Fibroblast of gingiva (primary cell): ENCODE data around the gene NPR2.

Experiments used
- DNase-seq: peaks from one replicate; pipeline ENCODE4 v3.0.0-alpha.2; 2011; ENCODE audit warnings: low read depth

Gene NPR2

DNA sequence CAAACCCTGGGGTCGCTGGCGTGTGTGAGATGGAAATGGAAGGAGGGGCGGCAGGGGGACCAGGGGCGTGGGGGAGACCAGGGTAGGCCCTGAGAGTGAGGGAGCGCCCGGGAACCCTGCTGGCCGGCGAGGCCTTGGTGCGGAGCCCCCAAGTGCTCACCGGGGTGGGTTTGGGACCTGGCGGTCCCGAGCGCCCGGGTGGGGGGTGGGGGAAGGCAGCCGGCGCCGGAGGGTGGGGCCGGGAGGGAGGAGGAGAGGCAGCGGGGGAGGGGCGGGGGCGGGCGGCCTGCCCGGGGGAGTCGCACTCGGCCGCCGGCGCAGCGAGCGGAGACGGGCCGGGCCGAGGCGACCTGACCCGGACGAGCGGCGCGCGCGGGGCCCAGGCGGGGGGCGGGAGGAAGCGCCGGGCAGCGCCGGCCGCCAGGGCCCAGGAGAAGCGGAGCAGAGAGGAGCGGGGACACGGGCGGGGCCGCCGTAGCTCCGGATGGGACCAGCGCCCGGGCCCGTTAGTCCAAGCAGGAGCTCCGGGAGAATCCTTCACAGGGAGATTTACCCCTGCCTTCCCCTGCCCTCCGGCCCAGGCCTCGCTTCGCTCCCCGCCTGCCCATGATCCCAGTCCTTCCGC is at the start of gene NPR2:
Gene NPR2 (plus strand): TSS at position 295 of the 625 bp plus-strand sequence. CDS start 818 bp downstream, outside the sequence.
- DNase-seq = peak; percentile 46

DNA sequence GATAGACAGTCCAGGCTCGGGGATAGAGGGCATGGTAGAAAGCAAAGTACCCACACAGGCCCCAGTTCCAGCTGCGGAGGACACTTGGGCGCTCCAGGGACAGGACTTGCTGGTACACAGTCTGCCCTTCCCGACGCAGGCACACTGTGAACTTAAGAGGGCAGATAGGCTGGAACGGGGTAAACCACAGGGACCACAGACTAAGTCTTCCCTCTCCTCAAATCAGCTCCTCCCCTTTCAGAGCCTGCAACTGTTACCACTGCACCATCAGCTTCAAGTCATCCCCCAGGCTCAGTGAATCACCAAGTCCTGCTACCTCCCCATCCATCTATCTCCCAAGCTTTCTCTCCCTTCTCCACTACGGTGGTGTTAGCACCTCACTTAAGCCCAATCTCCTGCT is 49.7 kb upstream of the NPR2 start:
- DNase-seq = no peak

DNA sequence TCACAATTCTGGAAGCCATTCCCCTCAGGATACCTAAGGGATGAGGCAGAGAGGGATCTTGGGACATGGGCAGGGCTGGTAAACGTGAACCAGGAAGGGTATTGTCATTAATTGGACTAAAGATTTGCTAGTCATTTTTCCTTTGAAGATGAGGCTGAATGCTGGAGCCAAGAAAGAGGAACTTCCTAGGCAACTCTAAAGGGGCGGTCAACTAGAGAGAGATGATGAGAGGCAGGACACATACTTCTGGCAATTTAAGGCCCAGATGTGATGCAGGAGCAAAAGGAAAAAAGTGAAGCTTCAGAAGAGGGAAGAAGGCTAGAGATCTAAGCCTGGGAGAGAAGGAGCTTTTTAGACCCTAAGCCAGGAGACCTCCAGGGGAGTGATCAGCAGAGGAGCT is 47.9 kb upstream of the NPR2 start:
- DNase-seq = no peak

DNA sequence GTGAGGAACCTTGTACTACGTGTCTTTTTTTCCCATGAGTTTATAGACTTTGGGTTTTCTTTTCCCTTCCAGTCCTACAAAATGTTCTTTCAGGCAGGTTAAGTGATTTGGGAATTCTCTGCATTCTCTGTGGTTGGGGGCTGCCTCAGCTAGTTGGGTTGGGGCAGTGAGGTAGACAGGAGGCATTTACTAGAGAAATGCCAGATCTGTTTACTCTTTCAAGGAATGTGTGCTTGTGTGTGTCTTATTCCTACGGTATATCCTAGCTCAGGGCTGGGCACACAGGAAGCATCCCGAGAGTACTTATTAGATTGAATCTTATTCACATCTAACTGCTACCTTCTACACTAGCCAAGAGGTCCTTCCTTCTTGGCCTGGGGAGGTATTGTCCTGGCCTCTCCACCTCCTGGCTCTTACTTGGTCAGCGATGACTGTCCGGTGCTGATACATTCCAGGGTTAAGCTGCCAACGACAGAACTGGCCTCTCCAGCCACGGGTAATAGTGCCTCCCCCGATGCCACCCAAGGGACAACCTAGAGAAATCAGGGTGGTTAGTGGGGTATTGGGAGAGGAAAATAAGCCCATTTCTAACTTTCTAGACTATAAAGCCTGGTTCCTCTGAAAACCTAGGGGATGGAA is 47.4 kb upstream of the NPR2 start:
- no peak for DNase-seq

DNA sequence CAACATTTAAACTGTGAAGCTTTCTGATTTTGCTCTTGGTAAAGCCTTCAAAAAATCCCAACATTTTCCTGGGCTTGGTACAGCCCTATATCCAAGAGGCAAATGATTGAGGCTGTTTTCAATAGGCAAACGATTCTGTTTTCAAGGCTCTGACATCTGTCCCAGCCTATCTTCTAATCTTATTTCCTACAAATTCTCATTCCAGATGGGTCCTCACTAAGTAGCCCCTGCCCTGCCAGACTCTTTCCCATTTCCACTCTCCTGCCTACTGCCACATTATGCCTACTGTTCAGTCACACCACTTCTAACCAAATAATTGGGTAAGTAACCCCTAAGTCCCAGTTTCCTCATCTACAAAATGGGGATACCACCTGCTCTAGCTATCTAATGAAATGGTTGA is 45.8 kb upstream of the NPR2 start:
- DNase-seq = no peak

DNA sequence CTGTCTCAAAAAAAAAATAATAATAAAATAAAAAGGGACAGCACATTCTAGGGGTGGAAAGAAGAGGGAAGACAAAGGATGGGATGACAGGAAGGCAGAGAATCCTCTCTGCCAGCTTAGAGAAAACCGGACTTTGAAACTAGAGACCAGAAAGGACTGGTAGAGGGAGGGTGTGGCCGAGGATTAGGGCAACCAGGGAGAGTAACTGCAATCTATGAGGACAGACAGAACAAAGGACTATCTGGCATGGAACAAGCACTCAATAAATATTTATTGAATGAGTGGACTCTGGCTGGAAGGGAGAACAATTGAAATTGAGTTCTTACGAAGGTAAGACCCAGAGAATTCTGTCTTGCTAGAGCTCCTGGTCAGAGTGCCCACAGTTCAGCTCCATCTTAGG is 44.8 kb upstream of the NPR2 start:
- no peak for DNase-seq

DNA sequence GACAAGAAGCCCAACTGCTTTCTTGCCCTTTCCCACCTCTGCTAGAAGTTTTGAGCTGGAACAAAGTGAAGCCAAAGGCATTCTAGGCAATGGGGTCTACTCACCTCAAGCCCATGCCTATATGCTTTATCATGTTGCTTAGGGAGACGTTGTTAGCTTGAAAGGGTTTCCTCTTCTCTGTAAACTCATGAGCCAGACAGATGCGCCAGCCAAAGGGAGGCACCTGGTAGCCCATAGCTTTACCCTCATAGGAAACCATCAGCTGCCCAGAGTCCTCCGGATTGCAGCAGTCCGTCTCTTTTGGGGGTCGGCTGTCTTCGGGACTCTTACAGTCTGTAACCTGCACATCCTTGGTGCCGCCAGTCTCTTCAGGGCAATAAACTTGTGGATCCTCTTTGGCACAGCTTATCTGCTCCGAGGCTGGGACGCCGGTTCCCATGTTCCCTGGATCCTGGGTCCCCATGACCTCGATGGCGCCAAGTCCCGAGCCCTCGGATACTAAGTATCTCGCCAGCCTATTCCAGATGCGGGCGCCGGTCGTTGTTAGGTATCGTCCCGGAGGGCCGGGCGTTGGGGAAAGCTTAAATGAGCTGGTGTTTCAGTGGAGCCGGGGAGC is 43.0 kb upstream of the NPR2 start:
- DNase-seq = no peak

DNA sequence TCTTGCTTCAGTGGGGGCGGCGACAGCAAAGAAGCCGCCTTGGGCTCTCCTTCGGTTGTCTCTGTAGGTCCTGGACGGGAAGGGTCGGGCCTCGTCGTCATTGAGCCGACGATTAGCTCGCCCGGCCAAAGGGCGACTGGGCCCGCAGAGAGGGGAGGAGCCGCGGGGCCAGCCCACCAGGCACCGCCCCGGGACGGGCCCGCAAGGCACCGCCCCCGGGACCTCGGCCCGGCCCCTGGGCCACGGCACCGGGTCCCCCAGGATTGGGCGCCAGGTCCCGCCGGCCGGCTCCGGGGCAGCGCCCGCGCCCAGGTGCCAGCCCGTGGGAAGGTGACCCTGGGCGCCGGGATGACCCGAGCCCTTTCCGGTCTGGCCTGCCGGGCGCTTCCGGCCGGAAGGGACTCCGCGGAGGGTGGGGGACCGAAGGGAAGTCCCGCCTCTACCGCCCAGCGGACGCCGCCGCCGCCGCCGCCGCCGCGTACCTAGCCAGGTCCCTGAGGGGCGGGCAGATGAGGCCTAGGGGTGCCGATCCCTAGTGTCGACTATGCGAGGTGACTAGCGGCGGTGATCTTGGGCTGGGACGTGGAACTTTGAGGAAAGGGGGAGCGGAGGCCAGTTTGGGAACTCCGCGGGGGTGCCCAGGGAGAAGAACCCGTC is 42.4 kb upstream of the NPR2 start, which contains the start of the genes GBA2 and RGP1:
Gene GBA2 (minus strand): TSS at position 371 of the 657 bp plus-strand sequence. CDS start 524 bp downstream, outside the sequence.
Gene RGP1 (plus strand): TSS at position 430 of the 657 bp plus-strand sequence. CDS start 469 bp downstream, outside the sequence.
- DNase-seq = peak; percentile 67

DNA sequence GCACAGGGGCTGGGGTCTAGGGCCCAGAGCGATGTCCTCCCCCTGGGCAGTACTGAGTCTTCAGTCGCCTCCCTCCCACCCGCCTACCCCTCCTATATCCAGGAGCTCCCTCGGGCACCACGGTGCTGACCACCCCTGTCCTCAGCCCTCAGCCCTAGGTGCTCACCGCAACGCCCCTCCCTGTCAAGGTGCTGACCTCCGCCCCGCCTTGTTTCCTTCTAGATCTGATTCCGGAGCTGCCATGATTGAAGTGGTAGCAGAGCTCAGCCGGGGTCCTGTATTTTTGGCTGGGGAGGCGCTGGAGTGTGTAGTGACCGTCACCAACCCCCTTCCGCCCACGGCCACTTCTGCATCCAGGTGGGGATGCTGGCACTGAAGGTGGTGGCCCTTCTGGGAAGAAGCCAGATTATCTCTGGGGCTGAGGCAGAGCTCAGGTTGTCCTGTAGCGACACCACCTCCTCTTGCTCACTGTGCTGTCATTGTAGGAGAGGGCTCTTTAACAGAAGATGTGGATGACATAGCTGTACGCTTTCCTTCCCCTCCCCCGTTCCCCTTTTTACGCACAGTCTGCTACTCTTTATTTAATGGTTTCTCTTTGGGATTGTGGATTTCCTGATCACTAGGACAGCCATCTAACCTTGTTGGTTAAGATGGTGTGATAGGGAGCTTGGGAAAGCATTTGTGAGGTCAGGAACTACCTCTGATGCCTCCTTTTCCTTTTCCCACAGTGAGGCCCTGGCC is 41.7 kb upstream of the NPR2 start:
- DNase-seq = no peak

DNA sequence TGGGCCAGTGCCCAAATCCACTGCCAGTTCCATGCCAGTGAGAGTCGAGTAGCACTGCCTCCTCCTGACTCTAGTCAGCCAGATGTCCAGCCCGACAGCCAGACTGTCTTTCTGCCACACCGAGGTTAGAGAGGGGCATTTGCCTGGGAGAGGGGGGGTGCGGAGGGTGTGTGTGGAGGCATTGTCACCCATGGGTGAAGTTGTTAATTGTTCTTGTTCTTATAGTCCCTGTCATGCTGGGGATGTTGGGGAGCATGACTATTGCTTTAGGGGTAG is 41.2 kb upstream of the NPR2 start:
- no peak for DNase-seq

DNA sequence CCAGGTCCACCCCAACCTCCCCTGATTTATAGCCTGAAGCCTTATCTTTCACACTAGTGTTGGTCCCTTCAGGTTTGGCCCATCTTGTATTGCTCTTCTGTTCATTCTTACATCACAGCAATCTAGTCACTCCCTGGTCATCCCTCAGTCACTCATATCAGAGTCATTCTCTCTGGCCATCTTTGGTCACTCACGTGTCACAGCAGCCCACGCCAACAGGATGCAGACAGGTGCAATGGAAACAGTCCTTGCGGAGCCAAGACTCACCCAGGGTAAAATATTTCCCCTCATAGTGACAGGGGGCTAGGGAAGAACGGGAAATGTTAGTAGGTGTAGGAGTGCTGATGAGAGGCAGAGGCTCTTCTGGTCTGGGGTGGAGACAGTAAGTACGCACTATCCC is 37.9 kb upstream of the NPR2 start:
- DNase-seq = no peak

DNA sequence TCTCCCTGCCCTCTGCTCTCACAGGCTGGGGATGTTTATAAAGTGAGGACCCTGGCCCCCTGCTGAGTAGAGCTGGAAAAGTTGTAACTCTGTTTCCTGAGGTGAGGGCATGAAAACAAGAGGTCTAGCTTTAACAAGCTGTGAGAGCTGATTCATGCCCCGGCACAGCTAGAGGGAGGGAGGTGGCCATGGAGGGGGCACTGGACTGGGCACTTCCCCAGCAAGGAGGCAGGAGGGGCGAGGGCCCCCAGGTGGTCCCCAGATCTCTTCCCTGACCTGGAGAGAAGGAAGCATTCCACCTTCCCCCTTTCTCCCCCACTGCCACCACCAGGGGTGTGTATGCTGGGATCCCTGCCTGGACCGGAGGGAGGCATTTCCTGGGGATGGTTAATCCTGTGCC is 37.1 kb upstream of the NPR2 start, which contains the start of gene MSMP:
Gene MSMP (minus strand): TSS at position 13 of the 400 bp plus-strand sequence. CDS start 147 bp downstream, outside the sequence.
- no peak for DNase-seq

DNA sequence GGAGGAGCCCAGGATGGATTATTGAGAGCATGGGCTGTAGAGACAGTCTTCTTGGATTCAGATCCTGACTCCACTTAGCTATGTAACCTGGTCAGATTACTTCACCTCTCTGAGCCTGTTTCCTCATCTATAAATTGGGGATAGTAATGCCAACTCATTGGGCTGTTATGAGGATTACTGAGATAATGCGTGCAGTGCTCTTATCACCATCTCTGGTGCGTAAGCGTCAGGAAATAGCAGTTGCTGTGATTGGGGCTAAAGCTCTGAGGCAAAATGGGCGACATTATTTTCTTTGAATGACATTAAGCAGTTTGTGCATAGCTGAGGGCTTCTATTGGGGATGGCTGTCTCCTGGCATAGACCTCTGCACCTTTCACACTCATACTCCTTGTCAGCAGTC is 36.3 kb upstream of the NPR2 start:
- DNase-seq = no peak

DNA sequence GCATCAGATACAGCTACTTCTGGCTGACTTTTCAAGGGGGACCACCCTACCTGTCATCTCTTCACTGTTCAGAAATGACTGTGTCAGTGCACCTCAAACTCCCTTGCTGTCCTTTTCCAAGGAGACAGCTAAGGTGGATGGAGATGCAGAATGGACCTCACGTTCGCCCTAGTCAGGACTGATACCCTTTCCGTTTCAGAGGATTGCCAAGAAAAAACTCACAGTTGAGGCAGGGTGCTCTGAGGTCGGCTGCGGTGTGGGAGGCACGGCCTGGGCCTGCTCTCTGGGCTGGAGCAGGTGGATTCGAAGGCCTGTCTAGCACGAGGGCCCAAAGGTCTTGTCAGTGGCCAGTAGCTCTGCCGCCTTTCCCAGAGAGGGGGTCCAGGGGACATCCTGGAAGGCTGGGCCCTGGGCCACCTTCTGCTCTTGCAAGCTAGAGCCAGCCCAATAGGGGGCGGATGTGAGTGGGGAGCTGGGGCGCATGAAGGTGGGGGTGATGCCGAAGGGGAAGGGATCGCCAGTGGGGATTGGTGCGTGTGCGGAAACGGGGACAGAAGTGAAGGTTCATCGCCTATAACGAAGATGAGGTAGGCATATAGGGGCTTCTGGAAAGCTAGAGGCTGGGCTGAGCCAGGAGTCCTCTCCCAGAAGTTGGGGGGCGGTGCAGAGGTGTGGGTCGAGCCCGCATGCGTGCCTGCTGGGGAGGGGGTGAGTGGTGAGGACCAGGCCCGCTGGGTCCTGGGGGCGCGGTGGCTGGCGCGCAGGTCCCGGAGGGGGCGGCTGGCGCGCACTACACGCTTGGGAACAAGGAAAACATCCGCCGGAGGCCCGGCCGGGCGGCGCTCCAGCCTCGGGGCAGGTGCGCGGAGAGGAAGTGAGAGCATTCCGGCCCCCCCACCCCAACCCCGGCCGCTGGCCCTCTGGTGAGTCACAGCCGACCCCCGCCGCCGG is 34.8 kb upstream of the NPR2 start:
- no peak for DNase-seq

DNA sequence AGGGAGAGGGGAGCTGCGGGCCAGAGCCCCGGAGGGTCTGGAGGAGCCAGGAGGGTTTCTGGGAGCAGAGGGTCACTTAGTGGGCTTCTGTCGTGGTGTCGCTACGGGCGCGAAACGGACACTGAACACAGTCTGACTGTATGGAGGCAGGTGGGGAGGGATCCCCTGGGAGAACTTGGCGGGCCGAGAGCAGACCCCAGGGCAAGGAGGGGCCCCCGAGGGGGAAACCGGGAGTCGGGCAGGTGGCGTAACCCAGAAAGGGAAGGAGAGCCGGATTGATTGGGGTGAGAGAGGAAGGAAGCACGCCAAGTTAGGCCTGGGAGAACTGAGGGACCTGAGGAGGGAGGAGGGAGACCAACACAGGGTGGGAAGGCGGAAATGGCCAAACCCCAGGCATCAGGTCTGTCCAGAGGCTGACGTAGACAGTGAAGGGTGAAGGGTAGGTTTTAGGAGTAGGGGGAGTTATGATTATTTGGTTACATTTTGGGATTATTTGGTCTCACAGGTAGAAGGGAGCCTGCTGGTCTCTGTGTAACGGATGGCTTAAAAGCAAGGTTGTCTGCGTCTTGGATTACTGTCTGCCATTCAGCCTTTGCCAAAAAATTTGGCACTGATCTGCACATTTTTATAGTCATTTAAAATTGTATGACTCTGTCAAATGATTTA is 34.0 kb upstream of the NPR2 start:
- DNase-seq = no peak

DNA sequence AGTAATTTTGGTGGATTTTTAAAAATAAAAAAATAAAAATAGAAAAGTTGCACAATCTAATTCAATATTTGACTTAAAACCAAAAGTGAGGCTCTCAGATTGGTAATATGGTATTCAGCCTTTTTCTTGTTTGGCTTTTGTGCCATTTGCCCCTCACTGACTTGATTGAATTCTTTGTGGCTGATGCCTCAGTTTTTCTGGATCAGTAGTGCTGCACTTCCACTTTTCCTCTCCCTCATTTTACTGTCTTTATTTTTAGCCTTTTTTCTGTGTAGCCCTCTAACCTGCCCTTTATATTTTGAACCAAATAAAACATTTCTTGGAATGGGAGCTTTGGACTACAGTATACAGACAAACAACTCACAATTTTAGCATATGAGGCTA is 33.5 kb upstream of the NPR2 start:
- DNase-seq = peak; percentile 19

DNA sequence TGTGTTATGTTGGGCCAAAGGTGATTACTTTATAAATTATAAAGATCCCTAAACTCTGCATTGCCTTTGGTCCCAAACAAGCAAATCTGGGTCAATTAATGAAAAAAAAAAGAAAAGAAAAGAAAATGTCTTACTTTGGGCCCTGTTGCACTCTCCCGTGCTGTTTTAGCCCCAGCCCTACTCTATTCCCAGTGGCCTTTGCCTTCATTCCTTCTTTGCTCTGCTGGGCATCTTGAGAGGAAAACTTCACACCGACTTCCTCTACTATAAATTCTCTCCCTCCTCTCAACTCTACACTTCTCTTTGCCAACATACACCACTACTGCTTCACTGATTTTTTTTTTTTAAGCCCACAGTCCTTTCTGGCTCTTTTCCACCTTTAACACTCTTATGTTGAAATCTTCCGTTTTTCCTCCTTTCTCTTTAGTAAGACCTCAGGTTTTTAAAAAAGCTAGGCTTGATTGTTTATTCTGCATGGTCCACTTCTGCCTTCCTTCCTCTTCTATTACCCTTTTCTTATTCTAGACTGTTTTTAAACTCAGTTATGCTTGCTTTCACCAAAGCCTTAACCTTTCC is 32.8 kb upstream of the NPR2 start:
- DNase-seq = peak; percentile 31

DNA sequence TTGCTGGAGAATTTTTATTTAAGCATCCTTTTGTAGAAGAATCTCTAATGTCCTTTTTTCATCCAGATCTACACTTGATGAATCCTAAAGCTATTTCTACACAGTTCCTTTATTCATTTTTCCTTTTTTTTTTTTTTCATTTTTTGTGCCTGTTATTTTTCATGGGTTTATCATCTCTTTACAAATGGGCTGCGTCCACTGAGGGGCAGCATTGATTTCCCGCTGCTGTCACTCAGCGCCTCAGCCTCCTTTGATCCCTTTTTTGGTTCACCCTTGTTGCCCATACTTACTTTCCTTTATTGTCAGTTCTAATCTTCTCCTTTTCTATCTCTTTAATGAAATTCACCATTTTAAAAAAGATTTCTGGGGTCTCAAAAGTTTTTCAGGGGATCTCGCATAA is 31.6 kb upstream of the NPR2 start:
- no peak for DNase-seq

DNA sequence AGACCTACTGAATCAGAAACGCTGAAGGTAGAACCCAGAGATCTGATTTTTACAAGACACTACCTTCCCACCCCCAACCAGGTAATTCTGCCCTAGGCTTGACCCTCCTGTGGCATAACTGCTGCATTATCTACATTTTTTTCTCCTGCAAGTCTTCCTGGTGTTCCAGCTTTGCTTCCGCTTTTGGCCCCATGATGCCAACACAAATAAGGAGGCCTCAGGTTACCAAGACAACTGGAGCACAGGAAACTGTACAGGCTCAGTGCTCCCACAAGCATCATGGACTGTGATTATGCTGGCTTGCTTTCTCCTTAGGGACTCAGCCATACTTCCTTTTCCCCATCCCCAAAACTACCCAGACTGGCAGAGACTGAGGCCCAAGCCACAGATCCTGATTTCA is 30.7 kb upstream of the NPR2 start:
- peak; percentile 45 for DNase-seq

DNA sequence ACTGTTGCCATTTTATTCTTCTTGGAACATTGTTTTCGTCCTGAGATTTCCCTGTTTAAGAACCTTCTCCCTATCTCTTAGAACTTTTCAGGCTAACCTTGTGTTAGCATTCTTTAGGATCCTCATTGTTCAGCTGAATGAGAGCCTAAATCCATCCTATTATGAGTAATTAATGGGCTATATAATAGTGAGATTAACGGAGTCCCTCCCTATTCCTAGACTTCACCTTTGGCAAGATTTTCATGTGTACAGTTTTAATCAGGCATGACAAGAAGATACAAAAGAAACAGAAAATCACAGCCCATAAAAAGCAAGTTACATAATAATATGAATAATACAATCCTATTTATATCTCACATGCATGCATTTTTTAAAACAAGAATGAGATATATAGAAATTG is 28.2 kb upstream of the NPR2 start:
- DNase-seq = no peak
